GM23338 (cell line): ENCODE measurements around the gene MAST4.

Source experiments
- CREB1 ChIP-seq: fragments of 250-450 bp; sonication (Bioruptor Pico); IDR thresholded peaks from 2 replicates; pipeline ENCODE4 v1.5.0; 2020; ENCODE audit warnings: low read depth, mild to moderate bottlenecking, moderate library complexity
- EZH2 ChIP-seq: fragments of 200-600 bp; sonication (generic); IDR thresholded peaks from one replicate; pipeline ENCODE4 v1.8.0; 2017; ENCODE audit warnings: antibody characterized with exemption, mild to moderate bottlenecking, low read depth; ENCODE audit not compliant: unreplicated experiment
- EZH2phosphoT487 ChIP-seq: fragments of 200-600 bp; sonication (generic); IDR thresholded peaks from one replicate; pipeline ENCODE4 v1.8.1; 2018; ENCODE audit warnings: antibody characterized with exemption; ENCODE audit not compliant: unreplicated experiment
- JUNB ChIP-seq: IDR thresholded peaks from one replicate; pipeline ENCODE4 v1.6.1; 2016; ENCODE audit warnings: antibody characterized with exemption; ENCODE audit not compliant: unreplicated experiment
- NANOG ChIP-seq: IDR thresholded peaks from 2 replicates; pipeline ENCODE4 v1.6.1; 2016; ENCODE audit warnings: antibody characterized with exemption, borderline replicate concordance
- POLR2AphosphoS5 ChIP-seq: IDR thresholded peaks from 2 replicates; pipeline ENCODE4 v1.6.1; 2016; ENCODE audit warnings: antibody characterized with exemption, low read depth
- STAT1 ChIP-seq: IDR thresholded peaks from one replicate; pipeline ENCODE4 v1.6.1; 2016; ENCODE audit warnings: antibody characterized with exemption; ENCODE audit not compliant: unreplicated experiment
- ZNF114 ChIP-seq: fragments of 250-450 bp; sonication (Bioruptor Pico); IDR thresholded peaks from 2 replicates; pipeline ENCODE4 v1.5.0; 2020; ENCODE audit warnings: mild to moderate bottlenecking, moderate library complexity
- ZNF331 ChIP-seq: fragments of 250-450 bp; sonication (Bioruptor Pico); IDR thresholded peaks from 2 replicates; pipeline ENCODE4 v1.5.0; 2020; ENCODE audit warnings: low read depth, mild to moderate bottlenecking, moderate library complexity
- TF ChIP-seq, protein P1 (sequence below), 2 experiments: fragments of 200-600 bp in 1 of 2; sonication (generic) in 1 of 2; conservative IDR thresholded peaks; 2 replicates each; pipeline versions ENCODE4 v1.5.1 to v1.6.1; 2016 to 2017; ENCODE audit warnings: antibody characterized with exemption in 2 of 2, low read depth in 2 of 2, mild to moderate bottlenecking in 2 of 2, moderate library complexity in 1 of 2
- TF ChIP-seq, protein P2 (sequence below): IDR thresholded peaks from one replicate; pipeline ENCODE4 v1.6.1; 2018; ENCODE audit warnings: antibody characterized with exemption; ENCODE audit not compliant: unreplicated experiment
- TF ChIP-seq, protein P3 (sequence below): IDR thresholded peaks from 2 replicates; pipeline ENCODE4 v1.6.1; 2016; ENCODE audit warnings: antibody characterized with exemption
- TF ChIP-seq, protein P4 (sequence below): fragments of 250-450 bp; sonication (Bioruptor Pico); IDR thresholded peaks from 2 replicates; pipeline ENCODE4 v1.5.0; 2020; ENCODE audit warnings: mild to moderate bottlenecking, moderate library complexity

DNA sequence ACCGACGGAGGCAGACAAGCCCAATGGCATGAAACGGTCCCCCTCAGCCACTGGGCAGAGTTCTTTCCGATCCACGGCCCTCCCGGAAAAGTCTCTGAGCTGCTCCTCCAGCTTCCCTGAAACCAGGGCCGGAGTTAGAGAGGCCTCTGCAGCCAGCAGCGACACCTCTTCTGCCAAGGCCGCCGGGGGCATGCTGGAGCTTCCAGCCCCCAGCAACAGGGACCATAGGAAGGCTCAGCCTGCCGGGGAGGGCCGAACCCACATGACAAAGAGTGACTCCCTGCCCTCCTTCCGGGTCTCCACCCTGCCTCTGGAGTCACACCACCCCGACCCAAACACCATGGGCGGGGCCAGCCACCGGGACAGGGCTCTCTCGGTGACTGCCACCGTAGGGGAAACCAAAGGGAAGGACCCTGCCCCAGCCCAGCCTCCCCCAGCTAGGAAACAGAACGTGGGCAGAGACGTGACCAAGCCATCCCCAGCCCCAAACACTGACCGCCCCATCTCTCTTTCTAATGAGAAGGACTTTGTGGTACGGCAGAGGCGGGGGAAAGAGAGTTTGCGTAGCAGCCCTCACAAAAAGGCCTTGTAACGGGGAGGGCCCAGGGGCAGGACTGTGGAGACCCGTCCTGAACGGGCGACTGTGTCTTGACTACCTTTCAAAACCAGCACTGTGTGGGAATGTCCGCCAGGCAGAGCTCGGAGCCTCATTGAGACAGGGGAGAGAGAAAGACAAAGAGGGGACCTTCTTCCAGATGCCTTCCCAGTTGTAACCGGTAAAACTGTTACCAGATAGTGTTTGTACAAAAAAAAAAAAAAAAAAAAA, 570.5 kb downstream of the MAST4 start:
- TF ChIP-seq, protein P1, sequence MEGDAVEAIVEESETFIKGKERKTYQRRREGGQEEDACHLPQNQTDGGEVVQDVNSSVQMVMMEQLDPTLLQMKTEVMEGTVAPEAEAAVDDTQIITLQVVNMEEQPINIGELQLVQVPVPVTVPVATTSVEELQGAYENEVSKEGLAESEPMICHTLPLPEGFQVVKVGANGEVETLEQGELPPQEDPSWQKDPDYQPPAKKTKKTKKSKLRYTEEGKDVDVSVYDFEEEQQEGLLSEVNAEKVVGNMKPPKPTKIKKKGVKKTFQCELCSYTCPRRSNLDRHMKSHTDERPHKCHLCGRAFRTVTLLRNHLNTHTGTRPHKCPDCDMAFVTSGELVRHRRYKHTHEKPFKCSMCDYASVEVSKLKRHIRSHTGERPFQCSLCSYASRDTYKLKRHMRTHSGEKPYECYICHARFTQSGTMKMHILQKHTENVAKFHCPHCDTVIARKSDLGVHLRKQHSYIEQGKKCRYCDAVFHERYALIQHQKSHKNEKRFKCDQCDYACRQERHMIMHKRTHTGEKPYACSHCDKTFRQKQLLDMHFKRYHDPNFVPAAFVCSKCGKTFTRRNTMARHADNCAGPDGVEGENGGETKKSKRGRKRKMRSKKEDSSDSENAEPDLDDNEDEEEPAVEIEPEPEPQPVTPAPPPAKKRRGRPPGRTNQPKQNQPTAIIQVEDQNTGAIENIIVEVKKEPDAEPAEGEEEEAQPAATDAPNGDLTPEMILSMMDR (conservative IDR thresholded peaks at IDR 0.05; ENCODE audit: low read depth in 2 of 2): no peak
- no peak for TF ChIP-seq POLR2AphosphoS5
- no peak for TF ChIP-seq CREB1
- no peak for TF ChIP-seq EZH2
- TF ChIP-seq STAT1: no peak
- TF ChIP-seq, protein P2, sequence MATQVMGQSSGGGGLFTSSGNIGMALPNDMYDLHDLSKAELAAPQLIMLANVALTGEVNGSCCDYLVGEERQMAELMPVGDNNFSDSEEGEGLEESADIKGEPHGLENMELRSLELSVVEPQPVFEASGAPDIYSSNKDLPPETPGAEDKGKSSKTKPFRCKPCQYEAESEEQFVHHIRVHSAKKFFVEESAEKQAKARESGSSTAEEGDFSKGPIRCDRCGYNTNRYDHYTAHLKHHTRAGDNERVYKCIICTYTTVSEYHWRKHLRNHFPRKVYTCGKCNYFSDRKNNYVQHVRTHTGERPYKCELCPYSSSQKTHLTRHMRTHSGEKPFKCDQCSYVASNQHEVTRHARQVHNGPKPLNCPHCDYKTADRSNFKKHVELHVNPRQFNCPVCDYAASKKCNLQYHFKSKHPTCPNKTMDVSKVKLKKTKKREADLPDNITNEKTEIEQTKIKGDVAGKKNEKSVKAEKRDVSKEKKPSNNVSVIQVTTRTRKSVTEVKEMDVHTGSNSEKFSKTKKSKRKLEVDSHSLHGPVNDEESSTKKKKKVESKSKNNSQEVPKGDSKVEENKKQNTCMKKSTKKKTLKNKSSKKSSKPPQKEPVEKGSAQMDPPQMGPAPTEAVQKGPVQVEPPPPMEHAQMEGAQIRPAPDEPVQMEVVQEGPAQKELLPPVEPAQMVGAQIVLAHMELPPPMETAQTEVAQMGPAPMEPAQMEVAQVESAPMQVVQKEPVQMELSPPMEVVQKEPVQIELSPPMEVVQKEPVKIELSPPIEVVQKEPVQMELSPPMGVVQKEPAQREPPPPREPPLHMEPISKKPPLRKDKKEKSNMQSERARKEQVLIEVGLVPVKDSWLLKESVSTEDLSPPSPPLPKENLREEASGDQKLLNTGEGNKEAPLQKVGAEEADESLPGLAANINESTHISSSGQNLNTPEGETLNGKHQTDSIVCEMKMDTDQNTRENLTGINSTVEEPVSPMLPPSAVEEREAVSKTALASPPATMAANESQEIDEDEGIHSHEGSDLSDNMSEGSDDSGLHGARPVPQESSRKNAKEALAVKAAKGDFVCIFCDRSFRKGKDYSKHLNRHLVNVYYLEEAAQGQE: no peak
- no peak for TF ChIP-seq EZH2phosphoT487
- no peak for TF ChIP-seq ZNF114 (CRISPR knock-in tag)
- TF ChIP-seq, protein P3, sequence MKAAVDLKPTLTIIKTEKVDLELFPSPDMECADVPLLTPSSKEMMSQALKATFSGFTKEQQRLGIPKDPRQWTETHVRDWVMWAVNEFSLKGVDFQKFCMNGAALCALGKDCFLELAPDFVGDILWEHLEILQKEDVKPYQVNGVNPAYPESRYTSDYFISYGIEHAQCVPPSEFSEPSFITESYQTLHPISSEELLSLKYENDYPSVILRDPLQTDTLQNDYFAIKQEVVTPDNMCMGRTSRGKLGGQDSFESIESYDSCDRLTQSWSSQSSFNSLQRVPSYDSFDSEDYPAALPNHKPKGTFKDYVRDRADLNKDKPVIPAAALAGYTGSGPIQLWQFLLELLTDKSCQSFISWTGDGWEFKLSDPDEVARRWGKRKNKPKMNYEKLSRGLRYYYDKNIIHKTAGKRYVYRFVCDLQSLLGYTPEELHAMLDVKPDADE: no peak
- TF ChIP-seq, protein P4, sequence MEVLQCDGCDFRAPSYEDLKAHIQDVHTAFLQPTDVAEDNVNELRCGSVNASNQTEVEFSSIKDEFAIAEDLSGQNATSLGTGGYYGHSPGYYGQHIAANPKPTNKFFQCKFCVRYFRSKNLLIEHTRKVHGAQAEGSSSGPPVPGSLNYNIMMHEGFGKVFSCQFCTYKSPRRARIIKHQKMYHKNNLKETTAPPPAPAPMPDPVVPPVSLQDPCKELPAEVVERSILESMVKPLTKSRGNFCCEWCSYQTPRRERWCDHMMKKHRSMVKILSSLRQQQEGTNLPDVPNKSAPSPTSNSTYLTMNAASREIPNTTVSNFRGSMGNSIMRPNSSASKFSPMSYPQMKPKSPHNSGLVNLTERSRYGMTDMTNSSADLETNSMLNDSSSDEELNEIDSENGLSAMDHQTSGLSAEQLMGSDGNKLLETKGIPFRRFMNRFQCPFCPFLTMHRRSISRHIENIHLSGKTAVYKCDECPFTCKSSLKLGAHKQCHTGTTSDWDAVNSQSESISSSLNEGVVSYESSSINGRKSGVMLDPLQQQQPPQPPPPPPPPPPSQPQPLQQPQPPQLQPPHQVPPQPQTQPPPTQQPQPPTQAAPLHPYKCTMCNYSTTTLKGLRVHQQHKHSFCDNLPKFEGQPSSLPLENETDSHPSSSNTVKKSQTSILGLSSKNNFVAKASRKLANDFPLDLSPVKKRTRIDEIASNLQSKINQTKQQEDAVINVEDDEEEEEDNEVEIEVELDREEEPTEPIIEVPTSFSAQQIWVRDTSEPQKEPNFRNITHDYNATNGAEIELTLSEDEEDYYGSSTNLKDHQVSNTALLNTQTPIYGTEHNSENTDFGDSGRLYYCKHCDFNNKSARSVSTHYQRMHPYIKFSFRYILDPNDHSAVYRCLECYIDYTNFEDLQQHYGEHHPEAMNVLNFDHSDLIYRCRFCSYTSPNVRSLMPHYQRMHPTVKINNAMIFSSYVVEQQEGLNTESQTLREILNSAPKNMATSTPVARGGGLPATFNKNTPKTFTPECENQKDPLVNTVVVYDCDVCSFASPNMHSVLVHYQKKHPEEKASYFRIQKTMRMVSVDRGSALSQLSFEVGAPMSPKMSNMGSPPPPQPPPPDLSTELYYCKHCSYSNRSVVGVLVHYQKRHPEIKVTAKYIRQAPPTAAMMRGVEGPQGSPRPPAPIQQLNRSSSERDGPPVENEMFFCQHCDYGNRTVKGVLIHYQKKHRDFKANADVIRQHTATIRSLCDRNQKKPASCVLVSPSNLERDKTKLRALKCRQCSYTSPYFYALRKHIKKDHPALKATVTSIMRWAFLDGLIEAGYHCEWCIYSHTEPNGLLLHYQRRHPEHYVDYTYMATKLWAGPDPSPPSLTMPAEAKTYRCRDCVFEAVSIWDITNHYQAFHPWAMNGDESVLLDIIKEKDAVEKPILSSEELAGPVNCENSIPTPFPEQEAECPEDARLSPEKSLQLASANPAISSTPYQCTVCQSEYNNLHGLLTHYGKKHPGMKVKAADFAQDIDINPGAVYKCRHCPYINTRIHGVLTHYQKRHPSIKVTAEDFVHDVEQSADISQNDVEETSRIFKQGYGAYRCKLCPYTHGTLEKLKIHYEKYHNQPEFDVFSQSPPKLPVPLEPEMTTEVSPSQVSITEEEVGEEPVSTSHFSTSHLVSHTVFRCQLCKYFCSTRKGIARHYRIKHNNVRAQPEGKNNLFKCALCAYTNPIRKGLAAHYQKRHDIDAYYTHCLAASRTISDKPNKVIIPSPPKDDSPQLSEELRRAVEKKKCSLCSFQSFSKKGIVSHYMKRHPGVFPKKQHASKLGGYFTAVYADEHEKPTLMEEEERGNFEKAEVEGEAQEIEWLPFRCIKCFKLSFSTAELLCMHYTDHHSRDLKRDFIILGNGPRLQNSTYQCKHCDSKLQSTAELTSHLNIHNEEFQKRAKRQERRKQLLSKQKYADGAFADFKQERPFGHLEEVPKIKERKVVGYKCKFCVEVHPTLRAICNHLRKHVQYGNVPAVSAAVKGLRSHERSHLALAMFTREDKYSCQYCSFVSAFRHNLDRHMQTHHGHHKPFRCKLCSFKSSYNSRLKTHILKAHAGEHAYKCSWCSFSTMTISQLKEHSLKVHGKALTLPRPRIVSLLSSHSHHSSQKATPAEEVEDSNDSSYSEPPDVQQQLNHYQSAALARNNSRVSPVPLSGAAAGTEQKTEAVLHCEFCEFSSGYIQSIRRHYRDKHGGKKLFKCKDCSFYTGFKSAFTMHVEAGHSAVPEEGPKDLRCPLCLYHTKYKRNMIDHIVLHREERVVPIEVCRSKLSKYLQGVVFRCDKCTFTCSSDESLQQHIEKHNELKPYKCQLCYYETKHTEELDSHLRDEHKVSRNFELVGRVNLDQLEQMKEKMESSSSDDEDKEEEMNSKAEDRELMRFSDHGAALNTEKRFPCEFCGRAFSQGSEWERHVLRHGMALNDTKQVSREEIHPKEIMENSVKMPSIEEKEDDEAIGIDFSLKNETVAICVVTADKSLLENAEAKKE (CRISPR knock-in tag): no peak
- no peak for TF ChIP-seq JUNB
- TF ChIP-seq ZNF331: no peak
- TF ChIP-seq NANOG: no peak
